ENCODE data around the gene KCNQ2.

DNA sequence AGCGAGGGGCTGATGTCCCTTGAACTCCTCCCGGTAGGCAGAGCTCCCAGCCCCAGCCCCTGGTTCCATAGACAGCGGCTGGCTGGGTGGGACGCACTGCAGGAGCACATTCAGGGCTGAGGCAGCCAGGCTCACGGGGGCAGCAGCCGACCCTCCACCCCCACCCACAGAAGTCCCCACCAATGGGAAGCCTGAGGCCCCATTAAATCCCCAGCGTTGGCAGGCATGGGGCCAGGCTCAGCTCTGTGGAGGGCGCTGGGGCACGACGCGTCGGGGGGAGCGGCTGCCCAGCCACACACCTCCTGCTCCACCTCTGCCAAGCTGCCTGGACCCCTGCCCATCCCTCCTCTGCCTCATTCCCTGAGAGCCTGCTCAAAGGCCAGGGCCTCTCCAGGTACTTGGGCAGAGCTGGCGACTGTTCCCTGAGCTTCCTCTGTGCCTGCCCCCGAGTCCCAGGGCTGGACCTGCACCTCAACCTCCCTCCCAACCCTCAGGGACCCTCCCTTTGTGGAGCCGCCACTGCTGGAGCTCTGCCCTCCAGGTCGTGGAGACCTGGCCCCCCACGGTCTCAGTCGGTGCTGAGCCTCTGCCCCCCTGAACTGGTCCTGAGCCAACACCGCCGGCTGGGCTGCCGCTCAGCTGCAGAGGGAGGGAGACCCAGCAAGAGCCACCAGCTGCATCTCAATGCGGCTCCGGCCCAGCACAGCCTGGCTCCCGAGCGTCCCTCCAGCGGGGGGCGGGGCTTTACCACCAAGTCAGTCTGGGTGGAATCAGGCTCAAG lies 120.5 kb downstream of the KCNQ2 start:
- TF ChIP-seq, protein P1, sequence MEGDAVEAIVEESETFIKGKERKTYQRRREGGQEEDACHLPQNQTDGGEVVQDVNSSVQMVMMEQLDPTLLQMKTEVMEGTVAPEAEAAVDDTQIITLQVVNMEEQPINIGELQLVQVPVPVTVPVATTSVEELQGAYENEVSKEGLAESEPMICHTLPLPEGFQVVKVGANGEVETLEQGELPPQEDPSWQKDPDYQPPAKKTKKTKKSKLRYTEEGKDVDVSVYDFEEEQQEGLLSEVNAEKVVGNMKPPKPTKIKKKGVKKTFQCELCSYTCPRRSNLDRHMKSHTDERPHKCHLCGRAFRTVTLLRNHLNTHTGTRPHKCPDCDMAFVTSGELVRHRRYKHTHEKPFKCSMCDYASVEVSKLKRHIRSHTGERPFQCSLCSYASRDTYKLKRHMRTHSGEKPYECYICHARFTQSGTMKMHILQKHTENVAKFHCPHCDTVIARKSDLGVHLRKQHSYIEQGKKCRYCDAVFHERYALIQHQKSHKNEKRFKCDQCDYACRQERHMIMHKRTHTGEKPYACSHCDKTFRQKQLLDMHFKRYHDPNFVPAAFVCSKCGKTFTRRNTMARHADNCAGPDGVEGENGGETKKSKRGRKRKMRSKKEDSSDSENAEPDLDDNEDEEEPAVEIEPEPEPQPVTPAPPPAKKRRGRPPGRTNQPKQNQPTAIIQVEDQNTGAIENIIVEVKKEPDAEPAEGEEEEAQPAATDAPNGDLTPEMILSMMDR (conservative IDR thresholded peaks at IDR 0.05): no peak
- no peak for TF ChIP-seq EZH2 (IDR thresholded peaks at IDR 0.05; ENCODE audit: low read depth)
